Kidney capillary endothelial cell (primary cell): ENCODE data around the gene SLC29A2.
A peak's percentile ranks its signal among the peaks of the same experiment; 100 is the strongest.

Experiments
- DNase-seq: peaks from one replicate; pipeline ENCODE4 v3.0.0-alpha.2; 2018; ENCODE audit warnings: low spot score

SLC29A2 gene

GRCh38 chr11:66347425-66348276, 23.9 kb downstream of the SLC29A2 start, which contains the start of gene B4GAT1:
Gene B4GAT1 (minus strand): TSS chr11:66347629. CDS start chr11:66347545, 84 bp downstream.
- peak; percentile 83 for DNase-seq

GRCh38 chr11:66346476-66347424, 24.8 kb downstream of the SLC29A2 start:
- no peak for DNase-seq

- no peak for DNase-seq
These were observed 26.3 kb downstream of the SLC29A2 start for GRCh38 chr11:66345316-66345649.

- DNase-seq = peak; percentile 93
These were observed 26.8 kb downstream of the SLC29A2 start, which contains the start of gene BRMS1 for GRCh38 chr11:66344550-66345315. Gene BRMS1 (minus strand): TSS chr11:66345104. CDS start chr11:66342234, 2,870 bp downstream.

GRCh38 chr11:66343176-66343575, 28.4 kb downstream of the SLC29A2 start:
- DNase-seq = no peak

- DNase-seq = no peak
These were observed 29.9 kb downstream of the SLC29A2 start for GRCh38 chr11:66341502-66342126.

GRCh38 chr11:66340596-66341501, 30.7 kb downstream of the SLC29A2 start:
- DNase-seq = no peak

- no peak for DNase-seq
These were observed 31.7 kb downstream of the SLC29A2 start for GRCh38 chr11:66339686-66340483.

GRCh38 chr11:66339162-66339675, 32.3 kb downstream of the SLC29A2 start:
- DNase-seq = no peak

- no peak for DNase-seq
These were observed 33.0 kb downstream of the SLC29A2 start for GRCh38 chr11:66338276-66339161.

GRCh38 chr11:66337103-66337899, 34.3 kb downstream of the SLC29A2 start:
- DNase-seq = no peak

- peak; percentile 81 for DNase-seq
These were observed 35.1 kb downstream of the SLC29A2 start, which contains the start of gene RIN1 for GRCh38 chr11:66336234-66337102. Gene RIN1 (minus strand): TSS chr11:66336434. CDS start chr11:66336402, 32 bp downstream.

GRCh38 chr11:66335531-66336233, 35.9 kb downstream of the SLC29A2 start:
- DNase-seq = no peak

GRCh38 chr11:66334605-66335442, 36.7 kb downstream of the SLC29A2 start:
- no peak for DNase-seq
